Vagina (tissue), 2 donors: ENCODE data around the gene FOXK1. TPM values are rescaled to one million over a fixed set of nuclear protein-coding genes. Genes with fewer than 3 reads are reported as not detected.

Experiments
- DNase-seq, 2 donors: peaks; one replicate each; pipeline ENCODE4 v3.0.0-alpha.2; 2017; ENCODE audit errors: extremely low spot score in 2 of 2
- H3K27ac ChIP-seq: fragments of 200-600 bp; sonication (generic); one replicate; pipeline ENCODE4 v1.5.1; 2019
- H3K27me3 ChIP-seq: fragments of 200-600 bp; sonication (generic); one replicate; pipeline ENCODE4 v1.5.1; 2019
- H3K36me3 ChIP-seq, 2 donors: fragments of 200-600 bp; sonication (generic); one replicate each; pipeline ENCODE4 v1.5.1; 2017 to 2019
- H3K4me1 ChIP-seq: fragments of 200-600 bp; sonication (generic); one replicate; pipeline ENCODE4 v1.5.1; 2019
- H3K4me3 ChIP-seq, 2 donors: fragments of 200-600 bp; sonication (generic); 1 replicate in 1 of 2; 2 replicates in 1 of 2; pipeline ENCODE4 v1.5.1; 2016 to 2019
- H3K9me3 ChIP-seq: fragments of 200-600 bp; sonication (generic); one replicate; pipeline ENCODE4 v1.5.1; 2019
- POLR2A ChIP-seq, 2 donors: fragments of 450-650 bp; IDR thresholded peaks; one replicate each; pipeline ENCODE4 v1.6.1; 2017; ENCODE audit warnings: antibody characterized with exemption in 2 of 2, mild to moderate bottlenecking in 2 of 2, moderate library complexity in 2 of 2
- POLR2AphosphoS5 ChIP-seq, 2 donors: sonication (generic); formaldehyde crosslinking; IDR thresholded peaks; one replicate each; pipeline ENCODE4 v1.9.0; 2017; ENCODE audit warnings: antibody characterized with exemption in 2 of 2, mild to moderate bottlenecking in 2 of 2, low read depth in 1 of 2; ENCODE audit not compliant: insufficient read depth in 1 of 2
- intact Hi-C: fragments of 100-400 bp; cut with DNase I; formaldehyde crosslinking; loops from one replicate; pipeline ENCODE4 v1.15.1; 2023
- total RNA-seq: library from RNA; depleted of rRNA; stranded (reverse); fragments of >200 nt; gene quantifications from one replicate; pipeline ENCODE4 v1.2.3, GENCODE V29; 2016
- TF ChIP-seq, protein P1 (sequence below), 3 experiments: fragments of 450-650 bp in 2 of 3; fragments of 200-600 bp in 1 of 3; sonication (generic) in 1 of 3; IDR thresholded peaks; one replicate each; pipeline ENCODE4 v1.5.1; 2017 to 2019; ENCODE audit warnings: antibody characterized with exemption in 3 of 3, mild to moderate bottlenecking in 2 of 3, moderate library complexity in 2 of 3

The FOXK1 gene
- total RNA-seq: 28.5 TPM

DNA sequence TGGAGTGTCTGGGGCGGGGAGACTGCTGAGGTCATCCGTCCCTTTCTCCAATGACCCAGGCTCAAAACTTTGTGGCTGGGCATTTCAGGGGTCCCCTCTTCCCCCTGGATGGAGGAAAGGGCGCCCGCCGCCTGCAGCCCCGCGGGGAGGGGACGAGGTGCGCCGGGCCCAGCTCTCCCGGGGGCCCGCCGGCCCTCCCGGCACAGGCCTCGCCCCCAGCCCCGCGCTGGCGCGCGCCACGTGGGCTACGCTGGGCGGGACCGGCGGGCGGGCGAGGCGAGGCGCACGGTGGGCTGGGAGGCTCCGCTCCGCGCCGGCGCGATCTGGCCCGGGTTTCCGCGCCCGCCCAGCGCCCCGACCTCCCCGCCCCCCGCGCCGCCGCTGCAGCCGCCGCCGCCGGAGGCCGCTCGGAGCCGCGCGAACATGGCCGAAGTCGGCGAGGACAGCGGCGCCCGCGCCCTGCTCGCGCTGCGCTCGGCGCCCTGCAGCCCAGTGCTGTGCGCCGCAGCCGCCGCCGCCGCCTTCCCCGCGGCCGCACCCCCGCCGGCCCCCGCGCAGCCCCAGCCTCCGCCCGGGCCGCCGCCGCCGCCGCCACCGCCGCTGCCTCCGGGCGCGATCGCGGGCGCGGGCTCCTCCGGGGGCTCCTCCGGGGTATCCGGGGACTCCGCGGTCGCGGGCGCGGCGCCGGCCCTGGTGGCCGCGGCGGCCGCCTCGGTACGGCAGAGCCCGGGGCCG lies at the start of gene FOXK1:
Gene FOXK1 (plus strand): TSS at position 410 of the 735 bp plus-strand sequence. CDS start 14 bp downstream, at position 424.
- Histone ChIP-seq H3K27me3 (no peaks in the 10 kb centered on the region), H3K36me3 (no peaks in the 10 kb centered on the region), H3K27ac (peak within 1 kb of the TSS; percentile 98), H3K4me3 (peak within 1 kb of the TSS; percentile 90 to 97), H3K4me1 (peaks cover 36% of the 10 kb centered on the region), H3K9me3 (no peaks in the 10 kb centered on the region)
- no peak for DNase-seq
- peak in 1 of 2 donors; percentile 38 for TF ChIP-seq POLR2AphosphoS5 (IDR thresholded peaks at IDR 0.05; ENCODE audit: insufficient read depth in 1 of 2, low read depth in 1 of 2)
- TF ChIP-seq, protein P1, sequence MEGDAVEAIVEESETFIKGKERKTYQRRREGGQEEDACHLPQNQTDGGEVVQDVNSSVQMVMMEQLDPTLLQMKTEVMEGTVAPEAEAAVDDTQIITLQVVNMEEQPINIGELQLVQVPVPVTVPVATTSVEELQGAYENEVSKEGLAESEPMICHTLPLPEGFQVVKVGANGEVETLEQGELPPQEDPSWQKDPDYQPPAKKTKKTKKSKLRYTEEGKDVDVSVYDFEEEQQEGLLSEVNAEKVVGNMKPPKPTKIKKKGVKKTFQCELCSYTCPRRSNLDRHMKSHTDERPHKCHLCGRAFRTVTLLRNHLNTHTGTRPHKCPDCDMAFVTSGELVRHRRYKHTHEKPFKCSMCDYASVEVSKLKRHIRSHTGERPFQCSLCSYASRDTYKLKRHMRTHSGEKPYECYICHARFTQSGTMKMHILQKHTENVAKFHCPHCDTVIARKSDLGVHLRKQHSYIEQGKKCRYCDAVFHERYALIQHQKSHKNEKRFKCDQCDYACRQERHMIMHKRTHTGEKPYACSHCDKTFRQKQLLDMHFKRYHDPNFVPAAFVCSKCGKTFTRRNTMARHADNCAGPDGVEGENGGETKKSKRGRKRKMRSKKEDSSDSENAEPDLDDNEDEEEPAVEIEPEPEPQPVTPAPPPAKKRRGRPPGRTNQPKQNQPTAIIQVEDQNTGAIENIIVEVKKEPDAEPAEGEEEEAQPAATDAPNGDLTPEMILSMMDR (IDR thresholded peaks at IDR 0.05): no peak
- peak in 1 of 2 donors; percentile 62 for TF ChIP-seq POLR2A (IDR thresholded peaks at IDR 0.05)
- intact Hi-C loops: loop anchor here (1.0 kb wide), 1 partner anchor 40 kb away; no protein-coding TSS in a partner anchor

- intact Hi-C loops: loop anchor here (2.0 kb wide), 1 partner anchor 22 kb away; no protein-coding TSS in a partner anchor
- no peak overlapping the region for H3K4me3 ChIP-seq
- TF ChIP-seq, protein P1 (IDR thresholded peaks at IDR 0.05): no peak
- TF ChIP-seq POLR2A (IDR thresholded peaks at IDR 0.05): no peak
- no peak for TF ChIP-seq POLR2AphosphoS5 (IDR thresholded peaks at IDR 0.05; ENCODE audit: insufficient read depth in 1 of 2, low read depth in 1 of 2)
These were observed 49.1 kb upstream of the FOXK1 start for GRCh38 chr7:4633012-4633411.

GRCh38 chr7:4634166-4634565 lies 47.9 kb upstream of the FOXK1 start:
- peaks cover 9% of the 10 kb centered on the region for H3K4me1 ChIP-seq
- H3K4me3 ChIP-seq: no peak overlapping the region
- no peaks in the 10 kb centered on the region for H3K27me3 ChIP-seq
- TF ChIP-seq POLR2AphosphoS5 (IDR thresholded peaks at IDR 0.05; ENCODE audit: insufficient read depth in 1 of 2, low read depth in 1 of 2) (peak in 1 of 2 donors; percentile 4), POLR2A (IDR thresholded peaks at IDR 0.05) (no peak)
- no peak overlapping the region for H3K27ac ChIP-seq
- DNase-seq: no peak
- no peaks in the 10 kb centered on the region for H3K9me3 ChIP-seq
- H3K36me3 ChIP-seq: no peaks in the 10 kb centered on the region
- intact Hi-C loops: no loop called here

More at GRCh38 chr7:4633012-4633411, 49.1 kb upstream of the FOXK1 start:
- H3K27ac ChIP-seq: no peak overlapping the region
- H3K27me3 ChIP-seq: no peaks in the 10 kb centered on the region
- no peaks in the 10 kb centered on the region for H3K36me3 ChIP-seq
- H3K4me1 ChIP-seq: peaks cover 9% of the 10 kb centered on the region
- no peaks in the 10 kb centered on the region for H3K9me3 ChIP-seq
- DNase-seq: no peak

- no peaks in the 10 kb centered on the region for H3K36me3 ChIP-seq
- no peak overlapping the region for H3K27ac ChIP-seq
- H3K4me1 ChIP-seq: peaks cover 16% of the 10 kb centered on the region
- H3K27me3 ChIP-seq: no peaks in the 10 kb centered on the region
- DNase-seq: no peak
- no peaks in the 10 kb centered on the region for H3K9me3 ChIP-seq
- TF ChIP-seq POLR2AphosphoS5 (IDR thresholded peaks at IDR 0.05; ENCODE audit: insufficient read depth in 1 of 2, low read depth in 1 of 2) (no peak), POLR2A (IDR thresholded peaks at IDR 0.05) (no peak)
- TF ChIP-seq, protein P1 (IDR thresholded peaks at IDR 0.05): no peak
- H3K4me3 ChIP-seq: no peak overlapping the region
- intact Hi-C loops: no loop called here
These were observed 43.1 kb upstream of the FOXK1 start for GRCh38 chr7:4638781-4639575.

DNA sequence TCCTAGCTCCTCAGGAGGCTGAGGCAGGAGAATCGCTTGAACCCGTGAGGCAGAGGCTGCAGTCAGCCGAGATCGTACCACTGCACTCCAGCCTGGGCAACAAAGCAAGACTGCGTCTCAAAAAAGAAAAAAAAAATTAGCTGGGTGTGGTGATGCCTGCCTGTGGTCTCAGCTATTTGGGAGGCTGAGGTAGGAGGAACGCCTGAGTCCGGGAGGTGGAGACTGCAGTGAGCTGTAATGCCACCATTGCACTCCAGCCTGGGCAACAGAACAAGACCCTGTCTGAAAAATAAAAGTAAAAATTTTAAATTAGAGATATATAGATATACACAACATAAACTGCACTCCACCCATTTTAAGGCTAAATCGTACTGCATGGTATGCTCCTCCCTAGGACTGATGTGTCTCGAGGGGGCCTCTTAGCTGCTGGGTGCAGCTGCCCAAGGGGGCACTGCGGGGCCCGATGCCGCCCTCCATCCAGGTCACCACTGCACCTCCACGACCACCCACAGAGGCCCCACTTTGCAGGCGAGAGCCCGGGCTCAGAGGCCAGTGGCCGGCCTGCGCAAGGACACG lies 40.9 kb upstream of the FOXK1 start:
- intact Hi-C loops: loop anchor here (5.0 kb wide), 1 partner anchor 111 kb away; no protein-coding TSS in a partner anchor
- peak in 1 of 2 donors; percentile 10 for TF ChIP-seq POLR2AphosphoS5 (IDR thresholded peaks at IDR 0.05; ENCODE audit: insufficient read depth in 1 of 2, low read depth in 1 of 2)
- TF ChIP-seq POLR2A (IDR thresholded peaks at IDR 0.05): no peak
- TF ChIP-seq, protein P1 (IDR thresholded peaks at IDR 0.05): peak in 1 of 3 experiments; percentile 5
- Histone ChIP-seq H3K36me3 (no peaks in the 10 kb centered on the region), H3K4me3 (peak overlapping the region; percentile 60), H3K27ac (peak overlapping the region; percentile 86), H3K9me3 (no peaks in the 10 kb centered on the region), H3K4me1 (peaks cover 16% of the 10 kb centered on the region), H3K27me3 (no peaks in the 10 kb centered on the region)
- DNase-seq: peak in 1 of 2 donors; percentile 93
